SKM-1 treated with dmso at 0.1 percent for 144 hours (cell line): ENCODE data around the gene LRP1-AS.

Source experiments
- DNase-seq: peaks from one replicate; lab custom pipeline; 2025; ENCODE audit not compliant: unreplicated experiment; lab: John Stamatoyannopoulos, UW

Gene LRP1-AS

DNA sequence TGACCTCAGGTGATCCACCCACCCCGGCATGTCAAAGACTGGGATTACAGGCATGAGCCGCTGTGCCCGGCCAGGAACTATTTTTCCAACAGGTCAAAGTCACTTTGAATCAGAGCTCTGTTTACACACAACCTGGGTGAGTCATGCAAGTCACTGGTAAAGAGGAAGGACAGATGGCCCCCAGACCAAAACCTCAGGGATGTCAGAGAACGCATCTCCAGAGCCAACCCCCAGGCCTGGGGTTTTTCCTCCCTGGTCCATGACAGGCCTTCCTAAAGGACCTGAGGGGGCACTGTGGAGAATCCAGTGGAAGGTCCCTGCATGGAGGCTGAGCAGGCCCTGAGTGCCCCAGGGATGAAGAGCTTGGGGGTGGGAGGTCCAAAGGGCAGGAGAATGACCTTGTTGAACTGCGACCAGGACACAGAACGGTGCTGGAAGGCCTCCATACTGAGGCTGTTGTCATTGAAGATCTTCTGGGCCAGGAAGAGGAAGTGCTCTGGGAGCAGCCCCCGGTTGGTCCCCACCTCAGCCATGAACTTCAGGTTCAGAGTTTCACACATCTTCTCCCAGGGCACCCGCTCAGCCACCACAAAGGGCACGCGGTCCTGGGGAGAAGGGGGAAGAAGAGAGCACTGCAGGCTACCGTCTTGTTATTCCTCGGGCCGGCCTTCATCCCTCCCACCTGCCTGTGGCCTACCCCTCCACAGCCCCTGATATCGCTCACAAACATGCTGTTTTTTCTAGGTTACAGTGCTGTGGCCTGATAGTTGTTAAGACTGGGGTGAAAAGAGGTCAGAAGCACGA lies 45.3 kb downstream of the LRP1-AS start:
- no peak for DNase-seq

DNA sequence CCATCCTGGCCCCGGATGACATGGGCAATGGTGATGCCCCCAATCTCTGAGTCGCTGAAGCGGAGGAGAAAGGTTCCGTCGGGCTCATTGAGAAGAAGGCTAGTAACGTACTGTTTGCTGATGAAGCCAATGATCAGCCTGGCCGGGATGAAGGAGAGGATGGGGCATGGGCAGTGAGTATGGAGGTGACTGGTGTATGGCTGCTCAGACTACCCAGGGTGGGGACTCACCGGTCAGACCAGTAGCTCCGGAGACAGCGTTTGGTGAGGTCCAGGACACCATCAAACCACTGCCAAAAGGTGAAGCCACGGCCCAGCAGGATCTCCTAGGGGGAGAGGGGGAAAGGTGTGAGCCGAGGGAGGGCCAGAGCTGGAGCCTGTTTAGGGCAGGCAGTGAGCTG lies 47.7 kb downstream of the LRP1-AS start:
- DNase-seq = no peak

- no peak for DNase-seq
These were observed 48.2 kb downstream of the LRP1-AS start for GRCh38 chr12:57099047-57099714.

DNA sequence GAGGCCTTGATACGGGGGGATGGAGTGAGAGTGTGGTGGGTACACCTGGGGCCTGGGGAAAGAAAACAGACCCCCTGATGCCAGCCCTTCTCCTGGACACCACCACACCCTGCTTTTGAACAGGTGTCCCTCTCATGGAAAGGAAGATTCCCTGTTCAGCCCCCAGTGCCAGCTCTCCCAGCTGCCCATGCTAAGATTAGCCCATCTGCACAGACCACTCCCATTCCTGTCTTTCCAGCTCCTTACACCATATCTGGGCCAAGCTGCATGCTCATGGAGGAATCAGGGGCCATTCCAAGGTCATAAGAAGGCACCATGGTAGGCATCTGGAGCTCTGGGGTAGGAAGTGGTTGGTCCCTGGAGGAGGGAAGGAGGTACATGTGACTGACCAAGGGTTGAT lies 48.9 kb downstream of the LRP1-AS start:
- no peak for DNase-seq

GRCh38 chr12:57097554-57097835 lies 49.9 kb downstream of the LRP1-AS start:
- no peak for DNase-seq

GRCh38 chr12:57096748-57097553 lies 50.5 kb downstream of the LRP1-AS start:
- no peak for DNase-seq

- DNase-seq = no peak
These were observed 51.3 kb downstream of the LRP1-AS start for GRCh38 chr12:57096099-57096572.

- no peak for DNase-seq
These were observed 52.0 kb downstream of the LRP1-AS start for GRCh38 chr12:57095440-57095839.
